Colon (tissue), 2 donors: ENCODE measurements around the gene ATXN7L3B.
"Not testable (repeated sequence)": the region's sequence is repeated elsewhere in the genome, so short reads cannot be mapped to it uniquely, and the experiment has no call there.

ENCODE experiments used
- FAIRE-seq: peaks from 2 replicates; lab custom pipeline; 2012; peaks lifted over from hg19 to GRCh38; lab: Jason Lieb, UNC
- donor health status: control.
- donor health status: control.

ATXN7L3B gene

DNA sequence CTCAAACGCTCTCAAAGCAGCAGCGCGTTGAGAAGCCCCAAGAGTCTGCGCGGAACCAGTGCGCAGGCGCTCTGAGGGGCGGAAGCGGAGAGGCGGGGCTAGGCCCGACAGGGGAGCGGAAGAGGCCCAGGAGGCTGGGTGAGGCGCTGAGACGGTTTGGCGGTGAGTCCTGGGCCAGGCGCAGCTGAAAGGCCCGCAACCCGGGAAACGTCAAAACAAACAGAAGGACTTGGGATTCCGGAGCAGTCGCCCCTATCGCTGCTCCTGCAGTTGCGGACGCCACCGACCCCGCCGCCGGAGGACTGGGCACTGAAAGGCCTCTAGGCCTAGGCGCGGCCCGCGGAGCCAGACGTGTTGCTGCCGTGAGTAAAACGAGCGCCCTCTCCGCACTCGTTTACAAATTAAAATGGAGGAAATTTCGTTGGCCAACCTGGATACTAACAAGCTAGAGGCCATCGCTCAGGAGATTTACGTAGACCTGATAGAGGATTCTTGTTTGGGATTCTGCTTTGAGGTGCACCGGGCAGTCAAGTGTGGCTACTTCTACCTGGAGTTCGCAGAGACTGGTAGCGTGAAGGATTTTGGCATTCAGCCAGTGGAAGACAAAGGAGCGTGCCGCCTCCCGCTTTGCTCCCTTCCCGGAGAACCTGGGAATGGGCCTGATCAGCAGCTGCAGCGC, at the start of gene ATXN7L3B:
TSS of gene ATXN7L3B (plus strand) at position 129 of the 679 bp plus-strand sequence. CDS start at position 407, 278 bp downstream.
- peak; percentile 31 for FAIRE-seq

DNA sequence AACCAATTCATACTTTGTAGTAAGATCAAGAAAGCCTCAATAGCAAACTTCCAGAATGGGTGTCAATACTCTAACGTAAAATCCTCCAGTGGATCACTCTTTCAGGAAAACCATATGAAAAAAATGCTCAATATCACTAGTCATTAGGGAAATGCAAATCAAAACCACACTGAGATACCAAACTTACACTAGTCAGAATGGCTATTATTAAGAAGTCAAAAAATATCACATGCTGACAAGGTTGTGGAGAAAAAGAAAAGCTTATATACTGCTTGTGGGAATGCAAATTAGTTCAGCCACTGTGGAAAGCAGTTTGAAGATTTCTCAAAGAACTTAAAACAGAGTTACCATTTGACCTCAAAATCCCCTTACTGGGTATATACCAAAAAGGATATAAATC, 49.5 kb upstream of the ATXN7L3B start:
- FAIRE-seq, result no peak

GRCh38 chr12:74489543-74489942, 48.1 kb upstream of the ATXN7L3B start:
- FAIRE-seq, result no peak

GRCh38 chr12:74490390-74491064, 47.1 kb upstream of the ATXN7L3B start:
- no peak for FAIRE-seq

DNA sequence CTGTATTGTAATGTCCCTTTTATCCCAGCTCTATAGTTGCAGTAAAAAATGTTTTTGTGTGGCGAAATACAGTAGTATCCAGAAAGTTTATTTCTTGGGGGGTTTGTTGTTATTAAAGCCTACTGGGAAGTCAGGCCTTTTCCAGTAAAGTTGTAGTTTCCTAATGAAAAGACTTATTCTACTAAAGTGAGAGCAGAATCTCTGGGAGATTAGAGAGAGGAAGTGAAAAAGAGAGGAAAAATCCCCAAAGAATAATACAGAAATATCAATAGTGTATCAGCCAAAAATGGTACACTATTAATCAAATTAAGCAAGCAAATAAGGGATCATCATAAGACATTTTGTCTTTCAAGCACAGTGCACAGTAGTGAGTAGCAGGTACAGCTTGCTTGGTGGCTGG, 46.3 kb upstream of the ATXN7L3B start:
- FAIRE-seq, result no peak

DNA sequence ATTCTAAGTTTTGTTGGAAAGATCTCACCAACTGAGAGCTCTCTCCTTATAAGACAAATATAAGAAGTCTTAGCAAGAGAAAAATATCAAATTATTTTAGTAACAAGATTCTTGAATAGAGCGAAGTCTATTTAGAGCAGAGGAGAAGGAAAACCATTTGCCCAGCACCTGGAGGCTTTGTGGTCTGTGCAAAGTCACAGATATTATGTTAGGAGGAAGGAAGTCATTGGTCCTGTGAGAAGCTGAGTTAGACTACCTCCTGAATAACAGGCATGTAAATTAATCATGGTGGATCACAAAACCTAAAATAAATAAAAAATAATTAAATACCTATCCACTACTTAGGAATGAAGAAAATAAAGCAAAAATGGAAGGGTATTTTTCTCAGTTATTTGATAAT, 38.4 kb upstream of the ATXN7L3B start:
- FAIRE-seq, result no peak

DNA sequence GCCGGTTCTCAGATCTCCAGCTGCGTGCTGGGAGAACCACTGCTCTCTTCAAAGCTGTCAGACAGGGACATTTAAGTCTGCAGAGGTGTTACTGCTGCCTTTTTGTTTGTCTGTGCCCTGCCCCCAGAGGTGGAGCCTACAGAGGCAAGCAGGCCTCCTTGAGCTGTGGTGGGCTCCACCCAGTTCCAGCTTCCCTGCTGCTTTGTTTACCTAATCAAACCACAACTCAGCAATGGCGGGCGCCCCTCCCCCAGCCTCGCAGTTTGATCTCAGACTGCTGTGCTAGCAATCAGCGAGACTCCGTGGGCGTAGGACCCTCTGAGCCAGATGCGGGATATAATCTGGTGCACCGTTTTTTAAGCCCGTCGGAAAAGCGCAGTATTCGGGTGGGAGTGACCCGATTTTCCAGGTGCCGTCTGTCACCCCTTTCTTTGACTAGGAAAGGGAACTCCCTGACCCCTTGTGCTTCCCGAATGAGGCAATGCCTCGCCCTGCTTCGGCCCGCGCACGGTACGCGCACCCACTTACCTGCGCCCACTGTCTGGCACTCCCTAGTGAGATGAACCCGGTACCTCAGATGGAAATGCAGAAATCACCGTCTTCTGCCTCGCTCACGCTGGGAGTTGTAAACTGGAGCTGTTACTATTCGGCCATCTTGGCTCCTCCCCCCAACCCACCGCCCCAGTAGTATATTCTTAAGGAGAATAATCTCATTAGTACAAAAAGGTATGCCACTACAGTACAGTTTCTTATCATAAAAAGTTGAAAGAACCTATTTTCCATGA, 28.6 kb upstream of the ATXN7L3B start:
- not testable (repeated sequence) for FAIRE-seq

DNA sequence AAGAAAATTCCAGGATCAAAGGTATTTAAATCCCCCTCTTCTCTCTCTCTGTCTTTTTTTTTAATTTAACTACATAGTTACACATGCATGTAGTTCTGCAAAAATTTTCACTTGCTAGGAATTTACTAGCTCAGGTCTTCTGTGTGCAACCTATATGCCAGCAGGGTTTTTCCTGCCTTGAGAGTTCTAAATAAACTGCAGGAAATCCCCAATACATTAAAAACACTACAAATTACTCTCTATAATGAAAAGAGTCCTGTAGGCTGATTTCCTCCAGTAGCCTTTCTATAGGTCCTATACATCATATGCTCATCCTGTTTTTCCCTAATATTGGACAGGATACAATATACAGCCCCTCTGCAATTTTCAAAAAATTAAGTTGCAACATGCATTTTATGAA, 27.7 kb upstream of the ATXN7L3B start:
- no peak for FAIRE-seq

- no peak for FAIRE-seq
Measured at GRCh38 chr12:74514098-74514872, 23.4 kb upstream of the ATXN7L3B start.

DNA sequence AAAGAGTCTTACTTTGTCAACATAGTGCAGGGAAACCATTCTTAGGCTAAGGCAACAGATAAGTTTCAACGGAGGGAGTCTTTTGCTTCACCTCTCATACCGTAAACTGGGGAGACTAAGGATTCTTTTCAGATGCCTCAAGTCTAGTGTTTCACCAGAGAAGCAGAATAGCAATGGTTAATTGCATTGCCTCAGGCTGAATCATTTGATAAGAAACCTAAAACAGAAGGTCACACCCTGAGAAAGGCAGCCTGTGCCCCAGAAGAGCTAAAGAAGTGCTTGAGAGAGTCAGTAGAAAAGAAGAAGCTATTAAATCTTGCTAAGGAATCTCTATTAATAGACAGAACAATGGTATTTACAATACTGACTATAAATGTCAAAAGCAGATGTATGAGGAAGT, 21.8 kb upstream of the ATXN7L3B start:
- FAIRE-seq, result no peak

DNA sequence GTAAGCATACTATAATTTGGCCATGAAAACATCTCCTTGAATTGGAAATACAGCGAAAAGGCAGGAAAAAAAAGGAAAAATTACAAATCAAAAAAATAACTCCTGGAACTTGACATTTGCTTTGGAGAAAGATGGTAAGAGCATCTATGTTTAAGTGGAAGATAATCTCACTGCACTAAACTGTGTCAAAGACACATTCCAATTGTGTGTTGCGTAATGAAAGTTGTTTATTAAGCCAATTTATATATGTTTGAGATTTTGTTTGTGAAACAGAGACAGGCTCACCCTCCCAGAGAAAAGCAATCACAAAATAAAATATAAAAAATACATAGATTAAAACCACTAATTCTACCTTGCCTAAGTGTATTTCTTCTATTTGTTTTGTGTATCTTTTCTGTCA, 11.1 kb upstream of the ATXN7L3B start:
- FAIRE-seq, result no peak

DNA sequence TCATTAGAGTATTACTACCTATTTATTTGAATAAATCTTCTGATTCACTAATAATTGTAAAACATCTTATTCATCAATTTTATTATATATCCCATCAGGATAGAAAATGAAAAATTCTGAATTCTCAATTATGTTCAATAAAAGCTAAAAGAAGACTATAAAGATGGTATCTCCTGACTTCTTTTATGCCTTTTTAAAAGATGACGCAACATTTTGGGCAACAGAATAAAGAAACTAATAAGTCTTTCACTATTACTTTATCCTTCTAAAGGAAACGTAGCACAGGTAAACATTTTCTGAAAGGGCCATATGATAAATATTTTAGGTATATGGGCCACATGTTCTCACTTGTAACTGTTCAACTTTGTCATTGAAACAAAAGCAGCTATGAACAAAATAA, 10.1 kb upstream of the ATXN7L3B start:
- no peak for FAIRE-seq

- FAIRE-seq, result no peak
Measured at GRCh38 chr12:74530676-74531075, 7.0 kb upstream of the ATXN7L3B start.

DNA sequence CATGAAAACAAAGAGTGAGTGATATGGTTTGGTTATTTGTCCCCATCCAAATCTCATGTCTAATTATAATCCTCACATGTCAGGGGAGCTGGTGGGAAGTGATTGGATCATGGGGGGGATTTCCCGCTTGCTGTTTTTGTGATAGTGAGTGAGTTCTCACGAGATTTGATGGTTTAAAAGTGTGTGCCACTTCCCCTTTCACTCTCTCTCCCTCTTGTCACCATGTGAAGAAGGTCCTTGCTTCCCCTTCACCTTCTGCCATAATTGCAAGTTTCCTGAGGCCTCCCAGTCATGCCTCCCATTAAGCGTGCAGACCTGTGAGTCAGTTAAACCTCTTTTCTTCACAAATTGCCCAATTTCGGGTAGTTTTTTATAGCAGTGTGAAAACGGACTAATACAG, 2.1 kb upstream of the ATXN7L3B start:
- no peak for FAIRE-seq

- FAIRE-seq, result peak; percentile 77
Measured at GRCh38 chr12:74537126-74537706, 419 bp upstream of the ATXN7L3B start.

GRCh38 chr12:74538491-74539258, 1.0 kb downstream of the ATXN7L3B start:
- no peak for FAIRE-seq

DNA sequence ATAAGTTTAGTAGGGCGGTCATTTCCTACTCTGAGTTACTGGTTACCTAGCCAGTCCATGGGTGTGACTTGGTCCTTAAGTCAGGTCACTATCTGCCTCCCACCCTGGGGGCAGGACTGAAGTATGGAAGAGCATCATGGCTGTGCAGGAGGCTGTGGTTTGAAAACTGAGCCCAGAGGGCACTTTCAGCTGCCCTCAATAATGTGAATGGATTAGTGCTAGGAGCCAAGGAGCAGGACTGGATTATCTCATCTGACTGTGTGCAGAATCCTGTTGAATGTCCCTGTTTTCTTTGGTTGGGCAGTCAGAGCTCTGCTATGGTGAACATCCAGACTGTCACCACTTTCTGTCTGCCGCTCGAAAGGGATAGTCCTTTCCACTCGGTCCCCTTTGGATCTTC, 1.6 kb downstream of the ATXN7L3B start:
- no peak for FAIRE-seq

- FAIRE-seq, result no peak
Measured at GRCh38 chr12:74539765-74540526, 2.3 kb downstream of the ATXN7L3B start.

- FAIRE-seq, result no peak
Measured at GRCh38 chr12:74541074-74541473, 3.4 kb downstream of the ATXN7L3B start.

GRCh38 chr12:74547249-74547648, 9.6 kb downstream of the ATXN7L3B start:
- no peak for FAIRE-seq
